DND-41 (cell line): ENCODE measurements around the gene DNASE2B.

Source experiments
- ATAC-seq: fragments of 200-7000 bp; cut with Tn5 transposase; 3 replicates; pipeline ENCODE4 v1.9.1; 2021; ENCODE audit warnings: low read depth; ENCODE audit not compliant: insufficient read depth
- DNase-seq: peaks from one replicate; pipeline ENCODE4 v3.0.0-alpha.2; 2020
- H2AFZ ChIP-seq: 2 replicates; pipeline ENCODE4 v1.6.0; 2012; ENCODE audit warnings: low read depth, low read length
- H3K27ac ChIP-seq: 2 replicates; pipeline ENCODE4 v1.5.1; 2012; ENCODE audit warnings: low read length, inconsistent platforms
- H3K27me3 ChIP-seq: fragments of 200-600 bp; sonication (generic); 2 replicates; pipeline ENCODE4 v1.6.0; 2012; ENCODE audit warnings: low read length, mild to moderate bottlenecking, inconsistent platforms; ENCODE audit not compliant: insufficient read depth, poor library complexity
- H3K36me3 ChIP-seq: 2 replicates; pipeline ENCODE4 v1.5.1; 2012; ENCODE audit warnings: low read length, inconsistent platforms; ENCODE audit not compliant: insufficient read depth
- H3K4me1 ChIP-seq: 2 replicates; pipeline ENCODE4 v1.5.1; 2012; ENCODE audit warnings: mild to moderate bottlenecking, low read length; ENCODE audit not compliant: insufficient read depth
- H3K4me2 ChIP-seq: 2 replicates; pipeline ENCODE4 v1.6.0; 2012; ENCODE audit warnings: mild to moderate bottlenecking, moderate library complexity, low read length, inconsistent platforms; ENCODE audit not compliant: insufficient read depth
- H3K4me3 ChIP-seq, 2 experiments: fragments of 200-600 bp in 1 of 2; shearing (Covaris generic) in 1 of 2; 2 replicates each; pipeline ENCODE4 v1.5.1; 2012 to 2016; ENCODE audit warnings: inconsistent platforms in 2 of 2, low read length in 2 of 2, mild to moderate bottlenecking in 2 of 2, low read depth in 1 of 2, moderate library complexity in 1 of 2
- H3K79me2 ChIP-seq: 2 replicates; pipeline ENCODE4 v1.6.0; 2012; ENCODE audit warnings: low read length, inconsistent platforms; ENCODE audit not compliant: insufficient read depth
- H3K9ac ChIP-seq: 2 replicates; pipeline ENCODE4 v1.6.0; 2012; ENCODE audit warnings: low read depth, mild to moderate bottlenecking, inconsistent platforms, low read length, moderate library complexity
- H3K9me3 ChIP-seq: 2 replicates; pipeline ENCODE4 v1.5.1; 2012; ENCODE audit warnings: low read length, moderate library complexity, mild to moderate bottlenecking, inconsistent platforms; ENCODE audit not compliant: insufficient read depth, severe bottlenecking
- H4K20me1 ChIP-seq: 2 replicates; pipeline ENCODE4 v1.6.0; 2012; ENCODE audit warnings: low read length; ENCODE audit not compliant: insufficient read depth
- CTCF ChIP-seq: IDR thresholded peaks from 2 replicates; pipeline ENCODE4 v1.5.1; 2012; ENCODE audit warnings: borderline replicate concordance, low read length, moderate library complexity, mild to moderate bottlenecking; ENCODE audit not compliant: poor library complexity, severe bottlenecking; ENCODE audit errors: extremely low read depth
- EZH2 ChIP-seq: IDR thresholded peaks from 3 replicates; pipeline ENCODE4 v1.6.1; 2012; ENCODE audit warnings: borderline replicate concordance, low read depth, mild to moderate bottlenecking, moderate library complexity, low read length, inconsistent platforms; ENCODE audit not compliant: severe bottlenecking

DNASE2B gene

GRCh38 chr1:84365225-84366221 is 32.8 kb upstream of the DNASE2B start:
- peak; percentile 53 for ATAC-seq

GRCh38 chr1:84366786-84367185 is 31.5 kb upstream of the DNASE2B start:
- no peak overlapping the region for H3K4me2 ChIP-seq
- no peaks in the 10 kb centered on the region for H4K20me1 ChIP-seq
- DNase-seq = no peak
- H3K4me3 ChIP-seq = no peak overlapping the region
- no peak overlapping the region for H3K27ac ChIP-seq
- H3K27me3 ChIP-seq = no peaks in the 10 kb centered on the region
- no peaks in the 10 kb centered on the region for H3K79me2 ChIP-seq
- H3K4me1 ChIP-seq = no peaks in the 10 kb centered on the region
- no peak for ATAC-seq
- H2AFZ ChIP-seq = no peak overlapping the region; the same call in 1 of the 2 replicates
- no peaks in the 10 kb centered on the region for H3K9me3 ChIP-seq
- H3K9ac ChIP-seq = no peak overlapping the region
- H3K36me3 ChIP-seq = no peaks in the 10 kb centered on the region
- TF ChIP-seq CTCF (no peak), EZH2 (no peak)

More at GRCh38 chr1:84365225-84366221, 32.8 kb upstream of the DNASE2B start:
- H3K4me3 ChIP-seq = no peak overlapping the region
- peak overlapping the region; percentile 35; the same call in 1 of the 2 replicates for H2AFZ ChIP-seq
- H3K4me2 ChIP-seq = no peak overlapping the region
- H4K20me1 ChIP-seq = no peaks in the 10 kb centered on the region
- H3K79me2 ChIP-seq = no peaks in the 10 kb centered on the region
- no peaks in the 10 kb centered on the region for H3K36me3 ChIP-seq
- no peaks in the 10 kb centered on the region for H3K27me3 ChIP-seq
- no peak for DNase-seq
- H3K9ac ChIP-seq = no peak overlapping the region
- no peaks in the 10 kb centered on the region for H3K4me1 ChIP-seq
- H3K9me3 ChIP-seq = no peaks in the 10 kb centered on the region
- H3K27ac ChIP-seq = no peak overlapping the region
- no peak for TF ChIP-seq CTCF
- TF ChIP-seq EZH2 = no peak

- Histone ChIP-seq H2AFZ (no peak overlapping the region), H3K4me2 (no peak overlapping the region), H3K4me3 (no peak overlapping the region), H3K9ac (no peak overlapping the region), H3K36me3 (no peaks in the 10 kb centered on the region), H3K27me3 (no peaks in the 10 kb centered on the region), H3K27ac (no peak overlapping the region), H3K4me1 (no peaks in the 10 kb centered on the region), H3K9me3 (no peaks in the 10 kb centered on the region), H4K20me1 (no peaks in the 10 kb centered on the region), H3K79me2 (no peaks in the 10 kb centered on the region)
- ATAC-seq (no peak), DNase-seq (no peak)
- TF ChIP-seq CTCF = no peak
- no peak for TF ChIP-seq EZH2
These were observed 31.1 kb upstream of the DNASE2B start for GRCh38 chr1:84367219-84367618.
